Globus pallidus (tissue), 1 donor: ENCODE measurements around the gene ATP5F1B.

ENCODE experiments used
- DNase-seq: peaks from one replicate; pipeline ENCODE4 v3.0.0-alpha.2; 2015; ENCODE audit warnings: low spot score

Gene ATP5F1B

DNA sequence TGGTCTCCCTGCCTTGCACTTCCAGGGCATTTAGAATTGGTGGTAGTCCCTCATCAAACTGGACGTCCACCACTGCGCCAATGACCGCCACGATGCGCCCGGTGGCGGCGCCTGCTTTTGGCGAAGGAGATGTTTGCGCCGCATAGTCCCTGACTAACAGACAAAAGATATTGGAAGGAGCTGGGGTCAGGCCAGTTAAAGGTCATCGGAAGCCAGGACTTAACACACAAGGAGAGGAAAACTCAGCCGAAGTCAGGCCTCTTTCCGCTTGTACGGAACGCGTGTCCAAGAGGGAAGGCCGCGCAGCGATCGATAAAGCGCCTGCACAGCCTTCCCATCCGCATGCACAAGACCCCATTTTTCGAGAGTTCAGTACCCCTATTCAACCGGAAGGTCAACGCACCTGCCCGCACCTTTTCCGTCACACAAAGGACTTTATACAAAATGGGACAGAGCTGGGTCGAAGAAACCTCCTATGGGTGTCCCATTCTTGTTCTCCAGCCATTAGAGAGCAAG is 525 bp downstream of the ATP5F1B start:
- peak; percentile 14 for DNase-seq

DNA sequence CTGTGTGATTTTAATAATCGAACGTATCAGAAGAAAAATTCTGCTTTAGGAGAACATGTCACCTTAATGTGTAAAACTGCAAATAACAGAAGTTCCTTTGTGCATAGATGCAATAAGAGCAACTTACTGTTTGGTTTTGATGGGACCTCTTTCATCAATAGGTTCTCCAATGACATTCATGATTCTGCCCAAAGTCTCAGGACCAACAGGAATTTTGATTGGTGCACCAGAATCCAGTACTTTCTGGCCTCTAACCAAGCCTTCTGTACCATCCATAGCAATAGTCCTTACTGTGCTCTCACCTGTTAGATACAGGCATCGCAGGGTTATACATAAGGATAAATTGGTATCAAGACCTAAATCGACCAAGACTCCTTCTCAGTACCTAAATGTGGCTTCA is 1.1 kb downstream of the ATP5F1B start:
- DNase-seq: no peak

DNA sequence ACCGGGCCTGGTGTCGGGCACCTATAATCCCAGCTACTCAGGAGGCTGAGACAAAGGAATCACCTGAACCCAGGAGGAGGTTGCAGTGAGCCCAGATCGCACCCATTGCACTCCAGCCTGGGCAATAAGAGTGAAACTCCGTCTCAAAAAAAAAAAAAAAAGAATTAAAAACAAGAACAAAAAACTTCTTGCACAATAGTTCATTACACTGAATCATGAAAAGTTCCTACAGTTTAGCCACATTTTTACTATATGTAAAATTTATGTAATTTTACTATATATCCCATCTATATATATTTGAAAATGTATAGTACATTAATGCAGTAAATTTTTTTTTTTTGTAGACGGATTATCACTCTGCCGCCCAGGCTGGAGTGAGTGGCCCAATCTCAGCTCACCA is 4.6 kb downstream of the ATP5F1B start:
- no peak for DNase-seq

DNA sequence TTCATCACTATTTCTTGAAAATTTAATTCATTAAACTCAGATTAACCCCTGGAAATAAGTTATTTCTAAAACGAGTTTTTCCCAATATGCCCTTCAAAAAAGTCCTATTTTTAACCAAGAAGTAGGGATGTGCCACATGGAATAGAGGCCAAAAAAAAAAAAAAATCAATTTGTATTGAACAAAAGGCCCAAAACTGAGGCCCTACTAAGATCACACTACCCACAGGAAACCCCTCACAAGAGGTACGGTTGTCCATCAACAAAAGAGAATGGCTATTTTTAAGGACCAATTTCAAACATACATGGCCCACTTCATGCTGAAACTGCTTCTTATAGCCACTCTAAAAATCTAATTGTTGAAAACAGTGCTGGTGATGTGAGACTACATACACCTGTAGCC is 8.2 kb downstream of the ATP5F1B start:
- no peak for DNase-seq

DNA sequence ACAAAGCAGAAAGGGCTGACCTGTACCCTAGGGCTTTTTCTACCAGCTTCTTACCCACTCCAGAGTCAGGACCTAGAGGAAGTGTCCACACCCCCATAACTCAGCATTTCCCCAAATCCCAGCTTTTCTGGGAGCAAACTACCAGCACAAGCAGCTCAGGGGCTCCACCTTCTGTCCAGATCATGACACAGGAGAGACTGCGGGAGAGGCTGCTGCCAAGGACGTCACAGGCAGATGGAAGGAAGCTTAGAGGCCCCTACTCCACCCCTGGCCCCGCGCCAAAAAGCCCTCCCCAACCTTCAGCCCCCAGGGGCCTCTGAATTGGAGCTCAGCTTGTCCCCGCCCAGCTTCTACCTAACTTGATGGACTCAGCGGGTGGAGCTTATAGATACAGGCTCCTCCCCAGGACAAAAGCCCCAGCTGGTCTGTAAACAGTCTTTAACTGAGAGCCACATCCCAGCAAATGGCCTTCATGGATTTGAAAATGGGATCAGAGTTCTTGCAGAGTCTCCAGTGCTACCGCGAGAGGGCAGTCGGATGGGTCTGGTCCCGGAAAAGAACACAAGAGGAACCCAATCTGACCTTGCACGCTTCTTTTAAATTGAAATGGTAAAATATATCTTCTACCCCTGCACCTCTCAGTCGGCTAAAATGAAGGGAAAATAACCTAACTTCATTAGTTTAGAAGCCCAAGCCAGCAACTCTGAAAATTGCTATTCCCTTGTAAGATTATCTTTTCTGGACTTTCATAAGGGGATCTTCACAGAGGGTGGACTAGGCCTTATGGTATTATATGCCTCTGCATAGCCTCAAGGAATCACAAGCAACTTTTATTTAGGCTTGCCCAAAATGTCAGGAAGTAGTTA is 8.9 kb downstream of the ATP5F1B start:
- peak; percentile 99 for DNase-seq

DNA sequence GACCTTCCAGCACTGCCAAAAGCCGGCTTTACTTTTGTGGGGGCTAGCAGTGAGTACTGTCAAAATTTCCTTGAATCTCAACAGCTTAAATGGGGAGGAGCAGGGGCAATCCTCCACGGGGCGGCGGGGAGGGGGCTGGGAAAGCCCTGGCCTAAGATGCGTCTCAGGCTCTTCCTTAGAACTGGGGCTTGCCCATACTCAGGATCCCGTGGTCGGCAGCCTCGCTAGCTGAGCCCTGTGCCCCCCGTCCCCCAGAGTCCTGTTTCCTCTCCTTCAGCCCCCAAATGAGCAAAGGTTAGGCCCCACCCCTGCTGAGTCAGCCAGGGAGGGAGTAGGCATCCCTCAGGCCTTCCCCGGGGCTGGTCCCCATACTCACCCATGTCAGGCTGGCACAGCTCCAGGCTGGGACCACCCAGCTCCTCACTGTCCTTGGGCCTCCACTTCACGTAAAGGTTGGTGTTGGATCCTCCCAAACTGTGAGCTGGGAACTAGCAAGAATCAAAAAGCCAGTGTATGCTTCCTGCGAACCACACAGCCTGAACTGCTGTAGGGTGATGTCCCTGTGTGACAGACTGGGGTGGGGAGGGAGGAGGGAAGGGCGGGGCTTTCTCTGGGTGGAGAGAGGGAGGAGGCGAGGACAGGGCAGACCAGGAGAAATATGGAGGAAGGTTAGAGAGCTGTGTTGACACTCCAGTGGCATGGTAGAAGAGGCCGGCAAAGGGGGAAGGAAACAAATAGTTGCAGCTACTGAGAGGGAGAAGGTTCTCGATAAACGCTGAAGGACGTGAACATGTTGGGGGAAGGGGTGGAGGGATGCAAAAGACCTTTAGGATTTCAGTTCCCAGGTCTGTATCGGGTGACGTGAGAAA is 9.7 kb downstream of the ATP5F1B start:
- DNase-seq: peak; percentile 93

DNA sequence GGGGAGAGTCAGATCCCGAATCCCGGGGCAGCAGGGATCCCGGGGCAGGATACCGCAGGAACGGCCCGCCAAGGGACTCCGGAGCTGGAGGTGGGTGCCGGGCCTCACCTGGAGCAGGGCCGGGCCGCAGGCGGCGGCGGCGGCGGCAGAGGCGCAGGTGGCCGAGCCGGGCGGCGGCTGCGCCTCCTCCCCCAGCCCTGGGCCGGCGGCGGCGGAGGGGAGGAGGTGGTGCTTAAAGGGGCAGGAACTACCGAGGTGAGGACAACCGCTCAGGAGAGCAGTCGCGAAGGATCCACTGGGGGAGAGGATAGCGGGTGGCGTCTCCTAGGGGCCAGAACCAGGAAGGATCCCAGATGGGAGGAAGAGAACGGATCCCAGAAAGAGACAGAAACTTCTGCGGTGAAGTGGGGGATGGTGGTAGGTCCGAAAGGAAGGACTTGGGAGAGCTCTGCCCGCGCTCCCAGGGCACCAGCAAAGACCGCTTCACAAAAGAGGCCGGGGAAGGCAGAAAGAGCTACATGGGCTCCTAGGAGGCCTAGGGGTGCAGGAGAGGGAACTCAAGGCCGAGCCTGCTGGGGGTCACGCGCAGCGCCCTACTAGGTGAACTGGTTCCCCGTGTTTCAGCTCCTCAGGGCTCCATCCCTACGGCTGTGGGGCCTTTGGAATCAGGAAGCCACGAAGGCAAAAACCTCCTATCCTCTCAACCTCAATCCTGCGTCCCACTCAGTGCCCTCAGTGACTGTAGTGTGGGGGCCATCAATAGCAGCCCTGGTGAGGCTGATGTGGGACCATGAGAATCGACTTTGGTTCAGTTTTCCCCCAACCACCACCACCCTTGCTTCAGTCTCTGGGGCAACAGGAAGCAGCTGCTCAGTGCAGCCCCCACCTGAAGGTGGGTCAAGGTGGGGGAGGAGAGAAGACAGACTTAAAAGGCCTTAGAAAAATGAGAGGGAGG is 10.7 kb downstream of the ATP5F1B start:
- peak; percentile 73 for DNase-seq

DNA sequence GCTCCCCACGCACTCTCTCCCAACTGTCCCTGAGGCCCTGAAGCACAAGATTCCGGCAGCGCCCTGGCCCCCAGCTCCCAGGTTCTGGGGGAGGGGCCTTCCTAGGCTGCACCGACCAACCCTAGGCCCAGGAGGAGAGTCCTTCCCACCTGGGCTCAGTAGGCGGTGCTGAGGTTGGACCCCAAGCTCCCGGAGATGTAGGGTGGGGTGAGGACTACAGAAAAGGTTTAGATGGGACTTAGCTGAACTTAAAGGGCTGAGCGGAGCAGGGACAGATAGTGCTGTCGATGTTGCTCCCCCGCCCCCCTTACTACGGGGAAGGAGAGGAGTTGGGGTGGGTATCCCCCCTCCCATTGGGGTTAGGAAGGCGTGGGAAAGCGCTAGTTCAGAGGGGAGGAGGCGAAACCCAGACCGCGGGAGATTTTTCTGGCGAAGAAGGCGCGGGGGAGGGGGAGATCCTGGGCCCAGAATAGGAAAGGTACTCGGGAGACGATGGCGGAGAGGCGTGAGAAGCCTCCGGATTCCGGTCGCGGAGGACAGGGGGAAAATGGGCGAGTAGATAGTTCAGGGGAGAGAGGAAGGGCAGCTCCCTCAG is 11.4 kb downstream of the ATP5F1B start:
- peak; percentile 18 for DNase-seq

DNA sequence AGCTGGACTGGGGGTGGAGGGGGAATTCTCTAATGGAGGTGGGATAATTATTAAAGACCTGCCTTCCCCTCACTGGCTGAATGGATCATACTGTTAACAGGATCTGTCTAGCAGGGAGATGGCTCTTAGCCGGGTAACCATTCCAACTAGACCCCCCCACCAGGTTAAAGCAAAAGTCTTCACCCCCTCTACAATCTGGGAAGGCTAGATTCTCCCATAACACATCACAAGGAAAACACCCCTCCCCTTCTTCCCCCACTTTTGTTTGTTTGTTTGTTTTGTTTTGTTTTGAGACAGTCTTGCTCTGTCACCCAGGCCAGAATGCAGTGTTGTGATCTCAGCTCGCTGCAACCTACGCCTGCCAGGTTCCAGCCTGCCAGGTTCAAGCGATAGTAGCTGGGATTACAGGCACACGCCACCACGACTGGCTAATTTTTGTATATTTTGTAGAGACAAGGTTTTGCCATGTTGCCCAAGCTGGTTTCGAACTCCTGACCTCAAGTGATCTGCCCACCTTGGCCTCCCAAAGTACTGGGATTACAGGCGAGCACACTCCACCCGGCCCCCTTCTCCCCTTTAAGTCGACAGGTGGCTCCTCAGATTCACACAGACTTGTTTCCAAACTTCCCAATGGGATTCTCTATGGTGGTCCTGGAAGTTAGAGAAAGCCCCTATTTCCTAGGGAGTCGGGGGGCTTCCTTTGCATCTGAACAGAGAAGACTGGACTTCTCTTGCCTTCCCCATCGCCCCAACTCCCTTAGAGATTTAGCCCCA is 12.1 kb downstream of the ATP5F1B start:
- DNase-seq: no peak

DNA sequence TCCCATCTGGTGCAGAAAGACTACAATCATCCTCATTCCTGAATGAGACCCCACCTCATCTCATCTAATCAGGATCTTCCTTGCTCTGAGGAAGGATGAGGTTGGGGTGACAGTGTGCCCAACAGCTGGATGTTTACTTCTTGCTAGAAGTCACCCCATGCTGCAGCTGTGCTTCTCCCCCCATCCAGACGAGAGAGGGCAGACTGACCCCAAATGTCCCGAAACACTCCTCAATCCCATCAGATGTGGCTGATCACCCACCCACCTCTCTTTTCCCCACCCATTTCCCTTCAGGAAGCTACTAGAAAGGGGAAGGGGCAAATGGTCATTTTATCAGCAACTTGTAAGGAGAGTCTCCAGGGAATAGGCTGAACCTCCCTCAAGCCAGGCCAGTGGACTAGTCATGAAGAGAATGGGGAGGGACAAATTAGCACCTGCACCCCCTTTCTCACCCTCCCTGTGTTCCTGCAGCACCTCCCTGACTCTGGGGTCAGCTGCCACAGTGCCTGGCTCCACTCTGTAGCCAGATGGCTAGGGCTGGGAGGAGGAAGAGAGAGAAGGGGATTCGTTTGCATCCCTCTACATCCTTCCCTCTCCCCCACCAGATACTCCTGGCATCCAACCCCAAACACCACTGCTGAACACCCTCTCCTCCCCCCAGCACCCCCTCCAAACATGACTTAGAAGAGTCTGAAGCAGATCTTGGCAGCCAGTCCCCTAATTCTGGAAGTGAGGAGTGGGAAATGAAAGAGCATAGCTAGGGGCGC is 12.9 kb downstream of the ATP5F1B start:
- no peak for DNase-seq

DNA sequence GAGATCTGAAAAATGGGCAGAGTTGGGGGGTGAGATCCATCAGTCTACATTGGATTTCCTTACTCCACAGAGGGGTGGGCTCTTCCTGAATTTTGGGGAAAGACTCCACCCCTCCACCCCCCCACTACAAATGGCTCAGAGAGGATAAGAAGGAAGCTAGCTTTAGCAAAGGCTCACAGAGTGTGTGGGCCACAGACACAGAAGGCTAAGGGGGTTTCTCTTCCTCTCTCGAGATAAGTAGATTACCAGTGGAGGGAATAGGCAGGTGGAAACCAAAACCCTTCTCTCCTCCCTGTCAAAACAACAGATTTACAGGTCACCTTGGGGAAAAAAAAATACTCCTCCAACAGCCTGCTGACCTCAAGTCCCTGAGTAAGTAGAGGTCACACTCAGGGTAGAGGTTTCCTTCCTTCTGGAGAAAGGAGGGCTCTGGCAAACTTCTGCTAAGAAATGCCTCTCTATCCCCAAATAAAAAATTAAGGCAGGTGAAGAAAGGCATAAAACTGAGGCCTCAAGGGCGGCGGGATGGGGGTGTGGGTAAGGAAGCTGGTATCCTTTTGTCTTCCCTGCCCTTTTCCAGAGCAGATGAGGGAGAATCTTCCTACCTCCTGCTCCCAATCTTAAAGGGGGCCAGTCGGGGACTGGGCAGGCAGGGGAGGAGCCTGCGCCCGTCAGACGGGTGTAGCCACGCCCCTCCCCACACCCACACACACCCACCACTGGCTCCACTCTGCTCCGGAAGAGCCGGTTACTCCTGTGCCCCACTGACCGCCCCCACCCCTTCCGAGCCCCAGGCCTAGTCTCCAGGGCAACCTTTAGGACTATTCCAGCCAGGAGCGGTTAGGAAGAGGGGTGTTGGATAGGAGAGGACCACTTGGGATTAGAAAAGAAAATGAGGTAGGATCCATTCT is 13.7 kb downstream of the ATP5F1B start:
- DNase-seq: peak; percentile 48

DNA sequence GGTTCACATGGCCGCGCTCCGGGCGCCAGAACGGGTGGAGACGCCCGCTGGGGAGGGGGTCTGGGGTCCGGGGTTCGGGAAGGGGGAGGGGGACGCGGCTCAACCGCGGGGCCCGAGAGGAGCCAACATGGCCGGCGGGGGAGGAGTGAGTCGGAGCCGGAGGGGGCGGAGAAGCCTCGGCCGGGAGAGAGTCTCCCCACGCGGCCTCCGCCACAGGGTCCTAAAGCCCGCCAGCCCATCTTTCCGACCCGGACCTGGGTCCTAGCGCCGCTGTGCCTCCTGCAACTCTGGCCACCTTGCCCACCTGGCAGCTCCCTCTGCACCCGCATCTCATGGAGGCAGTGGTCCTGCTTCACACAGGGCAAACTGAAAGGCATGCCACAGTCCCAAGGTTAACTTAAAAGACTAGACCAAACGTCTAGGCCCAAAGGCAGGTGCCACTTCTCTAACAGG is 15.6 kb downstream of the ATP5F1B start, which contains the start of gene BAZ2A:
Gene BAZ2A, minus strand, starts transcription at position 147 of the 453 bp plus-strand sequence. CDS start 12,796 bp downstream, outside the sequence.
- DNase-seq: peak; percentile 89

DNA sequence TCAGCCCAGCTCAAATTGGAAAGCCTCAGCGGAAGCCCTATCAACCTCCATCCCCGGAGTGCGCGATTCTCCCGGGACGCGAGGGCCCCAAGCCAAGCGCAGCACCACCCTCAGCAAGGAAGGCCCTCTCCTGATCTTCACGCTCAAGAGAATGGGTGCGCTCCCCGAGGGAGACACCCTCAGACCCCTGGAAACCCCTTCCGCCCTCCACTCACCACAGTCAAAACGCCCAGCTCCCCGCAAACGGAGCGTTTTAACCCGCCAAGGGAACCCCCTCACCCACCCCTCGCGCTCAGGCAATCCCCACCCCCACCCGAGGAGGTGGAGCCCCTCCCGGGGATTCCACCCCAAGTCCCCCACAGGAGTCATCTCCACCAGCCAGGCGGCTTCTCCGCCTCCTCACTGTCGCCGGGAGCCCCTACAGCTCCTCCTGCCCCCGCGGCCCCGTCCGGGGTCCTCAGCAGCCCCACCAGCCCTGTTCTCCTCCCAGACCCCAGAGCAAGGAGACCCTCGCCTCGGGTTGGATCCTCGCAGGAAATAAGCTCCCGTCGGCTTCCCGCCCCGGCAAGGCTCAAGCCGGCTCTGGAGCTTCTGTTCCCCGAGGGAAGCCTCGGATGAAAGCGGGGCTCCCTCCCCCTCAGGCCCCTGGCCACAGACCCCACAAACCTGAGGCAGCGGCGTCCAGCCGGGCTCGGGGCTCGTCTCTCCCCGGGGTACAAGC is 16.2 kb downstream of the ATP5F1B start:
- DNase-seq: peak; percentile 38

DNA sequence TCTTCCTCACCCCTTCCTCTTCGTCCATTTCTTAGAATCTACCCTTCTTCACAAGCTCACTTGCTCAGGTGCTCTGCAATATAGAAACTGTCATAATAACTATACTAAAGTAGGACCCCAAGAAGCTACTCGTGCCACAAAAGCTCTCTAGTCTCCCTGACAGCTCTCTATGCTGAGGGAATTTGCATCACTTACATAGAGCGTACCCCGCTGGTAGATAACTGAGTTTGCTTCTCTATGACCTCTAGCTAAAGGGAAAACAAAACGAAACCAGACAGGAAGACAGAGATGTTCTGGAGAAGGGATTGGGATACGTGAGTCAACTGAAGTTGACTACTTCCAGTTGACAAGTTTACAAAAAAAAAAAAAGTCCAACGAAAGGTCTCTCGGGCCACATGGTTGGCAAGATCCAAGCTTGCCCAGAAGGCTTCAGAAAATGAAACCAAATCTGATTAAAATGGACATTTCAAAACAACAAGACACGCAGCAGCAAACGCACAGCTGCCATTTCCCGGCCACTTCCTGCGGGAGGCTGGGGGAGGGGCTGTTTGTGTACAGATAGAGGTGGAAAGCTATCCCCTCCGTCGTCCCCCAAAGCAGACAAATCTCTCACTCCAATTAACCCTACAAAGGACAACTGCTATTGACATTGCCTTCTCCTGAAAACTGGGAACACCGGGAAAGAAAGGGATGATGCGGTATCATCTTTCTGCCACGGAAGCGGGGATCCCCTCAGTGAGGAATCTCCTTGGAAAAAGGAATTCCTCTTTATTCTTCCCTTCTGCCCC is 16.9 kb downstream of the ATP5F1B start:
- peak; percentile 64 for DNase-seq

DNA sequence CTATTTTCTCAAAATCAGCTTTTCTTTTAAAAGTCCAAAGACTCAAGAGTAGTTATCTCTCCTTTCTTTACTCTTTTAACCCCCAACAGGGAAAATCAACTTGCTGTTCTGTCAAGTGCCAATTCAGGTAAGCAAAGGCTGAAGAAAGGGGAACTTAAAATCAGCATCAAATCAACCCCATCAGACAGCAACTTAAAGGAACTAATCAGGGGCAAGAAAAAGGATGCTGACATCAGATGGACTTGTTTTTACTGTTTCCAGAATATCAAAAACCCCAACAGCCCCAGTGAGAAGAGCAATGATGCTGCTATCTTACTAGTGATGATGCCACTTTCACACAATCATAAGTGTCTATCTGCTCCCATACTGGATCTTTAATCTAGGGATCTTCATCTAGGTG is 19.1 kb downstream of the ATP5F1B start:
- no peak for DNase-seq

DNA sequence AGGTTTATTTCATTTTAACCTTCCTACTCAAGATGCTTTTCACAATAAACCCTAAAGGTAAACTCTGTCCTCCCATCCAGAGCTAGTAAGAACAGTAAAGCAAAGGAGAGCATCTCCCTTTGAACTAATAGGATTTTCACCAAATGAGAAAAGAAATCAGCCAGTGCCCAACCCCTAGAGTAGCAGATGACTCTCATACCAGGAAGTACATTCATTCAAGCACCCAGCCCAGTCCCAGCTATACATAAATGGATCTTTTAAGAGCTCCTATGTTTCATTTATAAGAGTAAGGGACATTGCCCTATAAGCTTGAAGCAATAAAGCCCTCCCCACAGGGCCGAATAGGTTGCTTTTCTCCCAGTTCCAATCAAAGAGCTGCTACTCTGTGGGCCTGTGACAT is 23.2 kb downstream of the ATP5F1B start:
- no peak for DNase-seq

DNA sequence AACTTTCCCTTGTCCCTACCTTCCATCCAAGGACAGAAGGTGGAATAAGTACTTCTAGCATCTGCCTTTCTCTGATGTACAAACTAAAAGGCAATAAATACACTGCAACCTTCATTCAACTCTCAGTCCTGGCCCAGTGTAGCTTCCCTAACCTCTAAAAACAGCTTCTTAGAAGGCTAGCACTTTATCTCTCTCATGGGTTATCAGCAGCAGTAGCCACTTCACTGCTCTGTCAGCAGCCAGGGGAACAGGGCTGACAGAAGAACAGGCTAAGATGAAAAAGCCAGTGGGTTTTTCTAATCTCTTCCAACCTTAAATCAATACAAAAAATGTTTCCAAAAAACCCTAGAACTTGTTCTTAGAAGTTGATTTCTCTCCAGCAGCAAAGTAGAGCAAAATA is 28.9 kb downstream of the ATP5F1B start:
- DNase-seq: no peak
